NOMO-1 (cell line): Measurements from ENCODE around the gene PPP1R26.
"Not testable (repeated sequence)": the region's sequence is repeated elsewhere in the genome, so short reads cannot be mapped to it uniquely, and the experiment has no call there.

Experiments used
- DNase-seq, 2 experiments: peaks; one replicate each; lab custom pipeline; 2025; ENCODE audit not compliant: unreplicated experiment in 2 of 2; lab: John Stamatoyannopoulos, UW

The PPP1R26 gene, protein sequence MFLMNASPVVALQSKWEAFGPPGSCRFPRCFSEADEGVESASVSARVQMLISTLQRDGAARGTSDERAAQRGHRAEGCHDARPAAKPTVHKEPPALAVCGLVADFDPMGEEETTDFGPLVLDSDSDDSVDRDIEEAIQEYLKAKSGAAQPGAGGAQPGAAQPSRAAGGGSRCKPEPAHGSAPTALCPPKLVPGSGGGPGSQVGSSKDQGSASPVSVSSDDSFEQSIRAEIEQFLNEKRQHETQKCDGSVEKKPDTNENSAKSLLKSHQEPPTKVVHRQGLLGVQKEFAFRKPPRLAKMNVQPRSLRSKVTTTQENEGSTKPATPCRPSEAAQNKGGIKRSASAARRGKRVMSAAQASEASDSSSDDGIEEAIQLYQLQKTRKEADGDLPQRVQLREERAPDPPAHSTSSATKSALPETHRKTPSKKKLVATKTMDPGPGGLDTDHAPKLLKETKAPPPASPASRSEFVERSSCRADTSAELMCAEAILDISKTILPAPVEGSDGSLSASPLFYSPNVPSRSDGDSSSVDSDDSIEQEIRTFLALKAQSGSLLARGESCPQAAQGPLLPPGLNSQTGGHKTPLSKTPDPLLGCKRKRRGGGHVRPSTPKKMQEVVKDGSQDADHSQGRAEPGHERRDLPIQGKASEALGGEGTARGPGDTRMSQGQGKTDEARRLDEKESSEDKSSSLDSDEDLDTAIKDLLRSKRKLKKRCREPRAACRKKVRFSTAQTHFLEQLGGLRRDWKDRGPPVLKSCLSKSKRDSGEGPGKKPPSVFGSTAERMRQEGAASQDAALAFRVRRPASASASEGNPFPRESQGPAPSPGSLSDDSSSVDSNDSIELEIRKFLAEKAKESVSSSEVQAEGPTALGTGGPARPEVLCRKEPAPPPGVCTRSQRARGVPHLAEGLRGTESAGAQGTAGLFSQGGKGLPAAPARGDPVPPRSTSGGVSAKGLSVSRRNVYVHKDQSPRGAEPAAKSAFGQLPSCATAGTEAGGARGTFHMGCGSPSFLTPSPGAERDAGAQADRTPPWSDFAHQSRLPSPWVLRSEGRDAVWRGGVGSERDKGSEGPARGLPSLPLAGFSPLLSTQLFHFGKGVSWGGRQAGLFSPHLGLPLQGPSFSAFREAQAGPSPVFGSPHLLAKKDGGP (N-terminal part only)

DNA sequence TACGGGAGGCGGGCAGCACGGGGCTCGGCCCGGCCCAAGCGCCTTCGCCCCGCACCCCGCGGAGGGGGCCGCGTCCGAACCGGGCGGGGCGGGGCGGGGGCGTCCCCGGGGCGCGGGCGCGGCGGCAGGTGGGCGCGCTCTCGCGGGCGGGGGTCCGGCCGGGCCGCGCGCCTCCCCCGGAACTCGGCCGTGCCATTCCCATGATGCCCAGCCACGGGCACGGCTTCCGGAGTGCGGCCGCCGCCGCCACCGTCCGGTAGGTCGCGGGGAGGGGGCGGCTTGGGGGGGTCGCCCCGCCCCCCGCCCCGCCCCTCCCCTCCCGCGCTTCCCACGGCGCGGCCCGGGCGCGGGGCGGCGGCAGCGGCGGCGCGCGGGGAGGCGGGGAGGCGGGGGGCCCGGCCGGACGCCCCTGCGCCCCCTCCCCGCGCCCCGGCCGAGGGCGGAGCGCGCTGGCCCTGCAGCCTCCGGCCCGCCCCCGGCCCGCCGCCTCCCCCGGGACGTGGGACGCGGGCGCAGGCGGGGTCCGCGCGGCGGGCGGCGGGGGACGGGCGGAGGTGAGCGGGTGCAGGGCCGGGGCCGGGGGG lies at the start of gene PPP1R26:
PPP1R26 (plus strand) TSS at position 314 of the 584 bp plus-strand sequence. CDS start 4,729 bp downstream, outside the sequence.
- DNase-seq: no peak

DNA sequence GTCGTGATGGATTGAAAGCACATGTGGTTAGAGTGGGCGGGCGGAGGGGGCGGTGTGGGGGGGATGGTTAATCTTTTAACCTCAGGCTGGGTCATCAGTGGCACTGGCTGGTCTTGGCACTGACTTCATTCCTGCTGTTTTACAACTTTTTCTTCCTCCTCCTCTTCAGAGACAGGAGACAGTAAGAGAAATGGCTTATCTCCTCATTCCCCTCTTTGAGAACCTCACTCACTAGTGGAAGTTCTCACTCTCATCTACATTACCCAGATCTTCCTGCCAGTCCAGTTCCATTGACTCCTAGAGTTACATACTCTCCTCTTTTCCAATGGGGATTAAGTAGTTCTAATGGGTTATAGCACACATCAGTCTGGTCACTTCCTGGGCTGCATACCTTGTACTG lies 42.3 kb upstream of the PPP1R26 start:
- no peak for DNase-seq

DNA sequence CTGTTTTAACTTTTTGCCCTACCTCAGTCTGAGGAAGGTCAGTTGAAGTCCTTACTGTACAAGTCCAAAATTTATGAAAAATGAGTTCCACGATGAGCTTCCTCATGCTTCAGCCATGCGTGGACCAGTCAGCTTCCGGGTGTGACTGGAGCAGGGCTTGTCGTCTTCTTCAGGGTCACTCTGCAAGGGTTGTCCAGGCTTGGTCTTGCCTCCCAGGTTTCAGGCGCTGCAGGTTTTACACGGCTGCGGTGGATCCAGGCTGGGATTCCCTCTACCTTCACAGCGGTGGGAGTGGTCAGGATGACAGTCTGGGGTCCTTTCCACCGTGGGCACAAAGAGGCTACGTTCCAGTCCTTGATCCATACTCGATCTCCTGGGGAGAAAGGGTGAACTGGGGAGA lies 41.9 kb upstream of the PPP1R26 start:
- DNase-seq: not testable (repeated sequence)

DNA sequence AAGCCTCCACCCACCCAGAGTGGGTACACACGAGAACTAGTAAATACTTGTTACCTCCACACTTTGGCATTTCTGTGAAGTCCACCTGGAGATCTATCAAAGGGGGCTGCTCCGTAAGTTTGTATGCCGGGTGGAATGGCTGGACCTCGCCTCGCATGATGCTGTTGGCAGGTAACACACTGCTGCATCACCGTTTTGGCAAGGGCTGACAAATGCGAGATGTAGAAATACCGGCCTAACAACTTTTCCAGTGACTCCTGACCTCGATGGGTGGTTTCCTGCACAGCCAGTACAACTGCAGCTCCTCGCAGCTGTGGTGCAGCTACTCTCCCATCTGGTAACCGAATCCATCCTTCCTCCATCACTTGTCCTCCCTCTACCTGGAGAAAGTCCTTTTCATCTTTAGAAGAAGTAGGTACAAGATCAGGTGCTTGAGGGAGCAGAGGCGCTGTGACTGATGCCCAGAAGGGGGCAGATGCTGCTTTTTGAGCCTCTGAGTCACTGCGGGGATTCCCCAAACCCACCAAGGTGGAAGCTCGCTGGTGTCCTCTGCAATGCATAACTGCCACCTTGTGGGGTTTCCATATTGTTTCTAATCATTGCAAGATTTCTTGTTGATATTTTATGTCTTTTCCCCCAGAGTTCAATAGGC lies 40.9 kb upstream of the PPP1R26 start:
- not testable (repeated sequence) for DNase-seq

DNA sequence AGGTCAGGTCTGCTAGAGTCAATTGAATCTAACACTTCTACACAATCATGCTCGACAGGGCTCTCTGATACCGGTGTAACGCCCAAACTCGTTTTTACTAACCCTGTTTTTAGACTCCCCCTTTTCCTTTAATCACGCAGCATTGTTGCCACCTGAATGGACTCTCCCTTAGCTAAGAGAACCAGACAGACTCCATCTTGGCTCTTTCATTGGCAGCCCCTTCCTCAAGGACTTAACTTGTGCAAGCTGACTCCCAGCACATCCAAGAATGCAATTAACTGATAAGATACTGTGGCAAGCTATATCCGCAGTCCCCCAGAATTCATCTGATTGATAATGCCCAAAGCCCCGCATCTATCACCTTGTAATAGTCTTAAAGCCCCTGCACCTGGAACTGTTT lies 40.1 kb upstream of the PPP1R26 start:
- not testable (repeated sequence) for DNase-seq

DNA sequence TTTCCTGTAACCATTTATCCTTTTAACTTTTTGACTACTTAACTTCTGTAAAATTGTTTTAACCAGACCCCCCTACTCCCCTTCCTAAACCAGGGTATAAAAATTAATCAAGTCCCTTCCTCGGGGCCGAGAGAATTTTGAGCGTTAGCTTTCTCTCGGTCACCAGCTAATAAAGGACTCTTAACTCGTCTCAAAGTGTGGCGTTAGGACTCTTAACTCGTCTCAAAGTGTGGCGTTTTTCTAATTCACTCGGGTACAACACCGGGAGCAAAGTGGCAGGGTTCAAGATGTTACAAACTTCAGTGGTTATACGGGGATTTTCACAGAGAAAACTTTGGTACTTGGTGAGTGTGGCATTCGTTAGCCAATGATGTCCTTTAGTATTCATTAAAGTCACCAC lies 39.7 kb upstream of the PPP1R26 start:
- no peak for DNase-seq

DNA sequence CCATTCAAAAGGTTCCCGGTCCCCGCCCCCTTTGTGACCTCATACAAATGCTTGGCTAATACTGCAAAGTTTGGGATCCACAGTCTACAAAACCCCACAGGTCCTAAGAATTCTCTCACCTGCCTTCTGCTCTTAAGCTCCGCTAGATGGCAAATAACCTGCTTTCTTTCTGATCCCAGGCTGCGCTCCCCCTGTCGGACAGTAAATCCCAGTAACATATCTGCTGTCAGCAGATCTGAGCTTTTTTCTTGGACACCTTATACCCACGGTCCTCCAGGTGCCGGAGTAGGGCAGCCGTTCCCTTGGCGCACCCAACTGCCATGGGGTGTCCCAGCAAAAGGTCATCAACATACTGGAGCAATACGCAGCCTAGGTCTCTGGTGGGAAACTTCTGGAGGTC lies 39.0 kb upstream of the PPP1R26 start:
- DNase-seq: no peak

DNA sequence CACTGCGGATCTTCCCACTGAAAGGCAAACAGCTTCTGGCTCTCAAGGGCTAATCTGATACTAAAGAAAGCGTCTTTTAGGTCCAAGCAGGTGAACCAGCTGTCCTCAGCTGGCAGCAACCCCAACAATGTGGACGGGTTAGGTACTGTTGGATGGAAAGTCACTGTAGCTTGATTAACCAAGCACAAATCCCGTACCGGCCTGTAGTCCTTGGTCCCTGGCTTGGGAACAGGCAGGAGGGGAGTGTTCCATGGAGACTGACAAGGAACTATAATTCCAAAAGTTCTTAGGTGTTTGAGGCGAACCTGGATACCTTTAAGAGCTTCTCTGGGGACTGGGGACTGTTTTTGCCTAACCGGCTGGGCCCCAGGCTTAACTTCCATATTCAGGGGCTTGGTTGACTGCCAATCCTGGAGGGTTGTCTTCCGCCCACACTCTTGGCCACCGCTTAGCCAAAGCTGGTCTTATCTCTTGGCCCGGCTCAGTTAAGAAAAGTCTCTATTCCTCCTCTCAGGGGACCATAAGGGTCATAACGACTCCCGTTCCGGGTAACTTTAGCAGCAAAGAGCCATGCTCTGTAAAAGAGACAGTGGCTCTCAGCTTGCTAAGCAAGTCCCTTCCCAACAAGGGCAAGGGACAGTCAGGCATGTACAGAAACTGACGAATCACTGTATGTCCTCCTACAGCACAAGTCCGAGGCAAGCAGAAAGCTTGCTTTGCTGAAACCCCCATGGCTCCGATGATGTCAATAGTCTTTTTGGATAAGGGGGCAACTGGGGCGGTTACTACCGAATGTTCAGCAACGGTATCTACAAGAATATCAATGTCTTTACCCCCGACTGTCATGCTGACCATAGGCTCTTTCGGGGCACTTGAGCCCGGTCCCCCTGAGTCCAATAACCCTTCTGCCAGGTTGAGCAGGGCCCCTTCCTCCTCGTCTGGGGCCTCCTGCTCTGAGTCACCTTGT lies 38.2 kb upstream of the PPP1R26 start:
- DNase-seq: not testable (repeated sequence)

DNA sequence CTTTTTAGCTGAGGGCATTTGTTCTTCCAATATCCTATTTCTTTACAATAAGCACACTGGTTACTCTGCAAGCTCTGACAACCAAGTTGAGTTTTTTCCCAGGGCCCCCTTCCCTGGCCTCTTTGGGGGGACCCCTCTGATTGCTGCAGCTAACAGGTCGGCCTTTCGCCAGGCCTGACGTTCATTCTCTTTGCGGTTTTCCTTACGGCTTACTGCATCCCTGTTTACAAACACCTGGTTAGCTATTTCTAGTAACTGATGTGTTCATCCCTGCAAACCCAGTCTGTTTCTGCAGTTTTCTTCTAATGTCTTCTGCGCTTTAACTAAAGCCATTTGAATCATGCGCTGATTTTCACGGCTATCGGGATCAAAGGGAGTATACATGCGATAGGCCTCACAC lies 37.5 kb upstream of the PPP1R26 start:
- no peak for DNase-seq

DNA sequence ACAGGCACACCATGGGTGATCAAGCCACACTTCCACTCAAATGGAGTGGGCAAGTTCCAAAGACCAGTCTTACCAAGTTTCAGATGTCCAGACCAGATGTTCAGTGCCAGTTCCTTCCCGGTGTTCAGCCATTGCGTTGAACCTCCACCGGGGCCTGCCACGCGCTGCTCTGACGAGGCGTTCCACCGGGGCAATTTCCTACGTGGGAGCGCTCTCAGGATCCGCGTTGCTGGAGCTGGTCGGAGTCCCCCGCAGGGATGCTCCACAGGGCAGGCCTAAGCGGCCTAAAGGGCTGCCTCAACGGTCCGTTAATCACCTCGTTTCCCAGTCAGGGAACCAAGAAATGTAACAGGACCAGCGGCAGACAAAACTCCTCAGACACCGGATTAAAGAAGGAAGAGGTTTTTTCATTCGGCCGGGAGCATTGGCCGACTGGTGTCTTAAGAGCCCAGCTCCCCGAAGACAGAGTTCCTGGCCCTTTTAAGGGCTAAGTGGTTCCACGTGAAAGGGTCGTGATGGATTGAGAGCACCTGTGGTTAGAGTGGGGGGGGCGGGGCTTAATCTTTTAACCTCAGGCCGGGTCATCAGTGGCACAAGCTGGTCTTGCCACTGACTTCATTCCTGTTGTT lies 35.7 kb upstream of the PPP1R26 start:
- DNase-seq: no peak

DNA sequence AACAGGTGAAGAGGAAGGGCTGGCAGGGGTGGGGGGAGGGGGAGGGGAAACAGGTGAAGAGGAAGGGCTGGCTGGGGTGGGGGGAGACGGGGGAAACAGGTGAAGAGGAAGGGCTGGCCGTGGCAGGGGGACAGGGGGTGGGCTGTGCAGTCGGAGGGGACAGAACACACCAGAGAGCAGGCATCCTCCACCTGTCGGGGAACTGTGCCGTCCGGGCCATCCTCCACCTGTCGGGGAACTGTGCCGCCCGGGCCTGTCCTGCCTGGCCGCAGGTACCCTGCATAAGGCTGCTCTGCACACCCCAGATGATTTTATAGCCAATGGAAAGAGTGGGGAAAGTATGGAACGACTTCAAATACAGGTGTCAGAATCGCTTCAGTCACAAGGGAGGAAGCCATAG lies 32.5 kb upstream of the PPP1R26 start:
- DNase-seq: no peak

DNA sequence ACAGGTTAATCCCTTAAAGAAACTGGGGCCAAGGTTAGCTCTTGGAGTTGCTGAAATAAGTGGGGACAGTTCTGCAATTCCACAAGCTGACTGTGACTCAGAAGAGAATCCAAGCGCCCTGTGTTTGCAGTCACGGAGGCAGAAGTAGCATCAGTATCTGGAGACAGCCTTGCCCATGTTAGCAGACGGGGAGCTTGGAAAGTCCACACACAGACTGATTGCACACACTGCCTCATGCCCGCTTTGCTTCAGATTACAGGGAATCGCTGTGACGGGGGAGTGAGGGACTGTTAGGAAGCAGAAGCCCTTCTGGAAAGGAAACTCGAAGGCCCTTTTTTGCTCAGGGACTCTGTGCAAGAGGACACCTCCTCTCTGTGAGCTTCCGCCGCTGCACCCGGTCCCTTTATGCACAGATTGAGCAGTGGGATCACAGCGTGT lies 30.9 kb upstream of the PPP1R26 start:
- no peak for DNase-seq

DNA sequence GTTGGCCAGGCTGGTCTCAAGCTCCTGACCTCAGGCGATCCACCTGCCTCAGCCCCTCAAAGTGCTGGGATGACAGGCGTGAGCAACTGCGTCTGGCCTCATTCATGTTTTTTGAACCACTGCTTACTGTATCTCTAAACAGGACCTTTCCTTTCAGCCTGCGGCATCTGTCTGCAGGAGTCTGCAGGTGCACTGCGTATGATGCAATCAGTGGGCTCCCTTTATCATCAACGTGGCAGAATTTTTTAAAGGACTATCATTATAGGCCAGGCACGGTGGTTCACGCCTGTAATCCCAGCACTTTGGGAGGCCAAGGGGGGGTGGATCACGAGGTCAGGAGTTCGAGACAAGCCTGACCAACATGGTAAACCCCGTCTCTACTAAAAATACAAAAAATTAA lies 30.1 kb upstream of the PPP1R26 start:
- DNase-seq: not testable (repeated sequence)

DNA sequence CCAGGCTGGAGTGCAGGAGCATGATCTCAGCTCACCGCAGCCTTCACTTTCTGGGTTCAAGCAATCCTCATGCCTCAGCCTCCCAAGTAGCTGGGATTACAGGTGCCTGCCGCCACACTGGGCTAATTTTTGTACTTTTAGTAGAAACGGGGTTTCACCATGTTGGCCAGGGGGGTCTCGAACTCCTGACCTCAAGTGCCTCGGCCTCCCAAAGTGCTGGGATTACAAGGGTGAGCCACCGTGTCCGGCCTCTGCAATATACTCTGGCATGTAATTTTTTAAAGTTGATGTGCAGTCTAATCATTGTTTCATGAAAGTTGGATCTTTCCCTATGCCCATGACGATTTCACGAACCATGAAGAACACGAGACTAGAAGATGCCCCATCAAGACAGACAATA lies 28.6 kb upstream of the PPP1R26 start:
- DNase-seq: no peak

DNA sequence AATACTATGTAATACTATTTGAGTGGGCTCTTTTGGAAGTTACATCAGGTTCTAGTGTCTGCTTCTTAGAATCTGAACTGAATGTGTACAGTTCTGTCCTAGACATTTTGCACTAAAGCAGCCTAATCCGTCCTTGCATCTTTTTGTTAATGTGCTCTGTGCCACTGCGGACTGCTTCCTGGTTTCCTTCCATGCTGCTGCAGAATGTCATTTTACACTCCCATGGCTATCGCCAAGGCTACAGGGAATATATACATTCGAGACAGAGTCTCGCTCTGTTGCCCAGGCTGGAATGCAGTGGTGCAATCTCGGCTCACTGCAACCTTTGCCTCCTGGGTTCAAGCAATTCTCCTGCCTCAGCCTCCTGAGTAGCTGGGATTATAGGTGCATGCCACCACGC lies 27.7 kb upstream of the PPP1R26 start:
- not testable (repeated sequence) for DNase-seq

DNA sequence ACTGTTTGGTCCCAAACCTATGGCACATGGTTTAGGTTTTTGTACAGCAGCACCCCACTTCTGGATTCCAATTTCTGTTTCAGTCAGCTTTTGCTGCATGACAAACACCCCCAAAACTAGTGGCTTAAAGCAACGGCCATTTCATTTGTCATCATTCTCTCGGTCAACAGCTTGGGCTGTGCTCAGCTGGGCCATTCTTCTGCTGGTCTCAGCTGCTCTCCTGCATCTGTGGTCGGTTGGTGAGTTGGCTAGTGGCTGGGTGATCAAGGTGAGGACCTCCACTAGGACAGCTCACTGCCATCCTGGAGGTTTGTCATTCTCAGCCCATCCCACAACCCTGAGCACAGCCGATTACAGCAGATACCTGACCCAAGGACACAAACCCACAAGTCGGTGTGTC lies 24.8 kb upstream of the PPP1R26 start:
- no peak for DNase-seq

DNA sequence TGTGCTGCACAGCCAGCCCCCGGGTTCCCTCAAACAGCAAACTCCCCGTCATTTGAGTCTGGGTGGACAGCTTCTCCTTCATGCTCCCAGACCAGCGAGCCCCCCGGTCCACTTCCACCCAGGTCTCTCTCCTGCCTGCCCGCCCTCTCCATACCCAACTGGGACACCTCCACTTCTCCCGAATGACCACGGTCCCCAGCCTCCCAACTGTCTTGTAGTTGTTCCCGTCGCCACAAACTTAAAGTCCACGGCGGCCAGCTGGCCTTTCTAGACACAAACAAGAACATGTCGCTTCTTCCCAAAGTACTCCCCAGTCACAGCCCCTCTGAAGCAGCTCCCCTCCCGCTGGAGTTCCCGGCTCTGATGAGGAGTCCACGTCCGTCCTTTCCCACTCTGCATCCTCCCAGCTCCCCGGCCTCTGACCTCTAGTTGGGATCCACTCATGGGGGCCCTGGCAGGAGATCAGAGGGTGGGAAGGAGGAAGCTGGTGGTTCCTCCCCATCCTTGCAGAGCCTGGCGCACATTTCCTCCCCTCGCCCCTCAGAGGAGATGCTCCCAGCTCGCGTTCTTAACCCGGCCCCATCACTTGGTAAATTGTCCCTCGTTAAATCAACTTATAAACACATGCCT lies 24.1 kb upstream of the PPP1R26 start:
- DNase-seq: no peak

DNA sequence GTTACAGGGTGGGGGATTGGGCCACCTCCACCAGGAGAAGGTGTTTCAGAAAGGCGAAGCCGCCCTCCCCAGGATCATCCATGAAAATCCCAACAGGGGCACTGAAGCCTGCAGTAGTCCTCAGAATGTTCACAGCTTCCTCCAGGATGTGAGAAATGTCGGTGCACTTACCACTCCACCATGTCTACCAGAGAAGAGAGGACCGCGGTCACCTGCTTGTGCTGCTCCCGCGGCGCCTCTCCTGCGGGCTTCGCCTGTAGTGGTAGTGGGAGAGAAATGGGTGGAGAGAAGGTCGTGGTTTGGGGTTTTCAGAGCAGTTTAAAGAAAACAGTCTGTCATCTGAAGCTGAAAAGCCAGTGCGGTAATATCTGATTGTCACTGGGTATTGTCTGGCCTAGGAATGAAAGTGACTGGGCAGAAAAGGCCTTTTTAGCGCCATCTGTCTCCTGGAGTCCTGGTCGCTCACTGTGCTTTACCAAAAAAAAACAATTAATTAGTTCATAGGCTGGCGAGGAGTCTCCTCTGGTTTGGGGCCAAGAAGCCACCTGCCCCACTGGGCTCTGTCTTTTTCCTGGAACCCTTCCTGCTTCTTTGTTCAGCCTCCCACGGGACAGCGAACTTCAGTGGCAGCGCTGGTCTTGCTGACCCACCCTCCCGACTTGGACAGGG lies 23.0 kb upstream of the PPP1R26 start:
- no peak for DNase-seq
